SW 1271 (cell line): ENCODE results near the gene GLB1L.
"Not testable (repeated sequence)": the region's sequence is repeated elsewhere in the genome, so short reads cannot be mapped to it uniquely, and the experiment has no call there.

Experiments used
- DNase-seq, 2 experiments: peaks; one replicate each; lab custom pipeline; 2025; lab: John Stamatoyannopoulos, UW

The GLB1L gene

DNA sequence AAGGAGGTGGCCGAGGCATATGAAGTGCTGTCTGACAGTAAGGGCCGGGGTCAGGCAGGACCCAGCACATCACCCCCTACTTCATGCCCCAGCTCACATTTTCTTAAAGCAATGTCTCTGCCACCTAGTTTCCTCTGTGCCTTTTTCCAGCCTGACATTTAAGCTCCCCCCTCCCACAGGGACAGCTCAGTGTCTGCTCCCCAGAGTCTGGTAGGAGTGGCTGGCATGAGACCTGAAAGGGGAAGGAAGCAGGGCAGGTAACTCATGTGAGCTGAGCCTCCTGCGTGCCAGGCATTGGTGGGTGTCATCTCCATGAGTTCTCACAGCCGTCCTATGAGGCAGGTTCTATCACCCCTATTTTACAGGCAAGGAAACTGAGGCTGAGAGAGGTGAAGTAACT lies 35.4 kb upstream of the GLB1L start:
- no peak for DNase-seq

DNA sequence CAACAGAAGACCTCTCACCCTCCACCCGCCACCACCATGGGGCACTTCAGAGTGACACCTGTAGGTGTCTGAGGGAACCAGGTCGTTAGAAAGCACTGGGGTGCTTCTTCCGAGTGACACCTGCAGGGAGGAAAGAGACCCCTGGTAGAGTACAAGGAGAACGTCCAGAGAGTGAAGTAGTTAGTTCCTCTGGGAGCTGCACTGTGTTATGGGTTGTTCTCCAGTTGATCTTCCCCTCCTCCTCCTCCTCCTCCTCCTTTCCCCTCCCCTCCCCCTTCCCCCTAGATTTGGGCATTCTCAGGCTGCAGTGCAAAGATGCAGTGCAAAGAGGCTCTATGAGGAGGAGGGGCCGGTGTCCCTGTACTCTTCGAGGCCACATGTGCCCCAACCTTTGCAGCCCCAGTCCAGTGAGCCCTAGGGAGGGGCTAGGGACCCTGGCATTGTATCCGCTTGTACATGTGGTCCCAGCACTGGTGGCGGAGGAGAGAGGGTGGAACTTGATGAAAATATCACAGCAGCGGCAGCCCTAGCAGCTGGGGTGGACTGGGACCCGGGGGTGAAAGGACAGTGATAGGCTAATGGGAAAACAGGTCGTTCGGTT lies 34.8 kb upstream of the GLB1L start:
- no peak for DNase-seq

DNA sequence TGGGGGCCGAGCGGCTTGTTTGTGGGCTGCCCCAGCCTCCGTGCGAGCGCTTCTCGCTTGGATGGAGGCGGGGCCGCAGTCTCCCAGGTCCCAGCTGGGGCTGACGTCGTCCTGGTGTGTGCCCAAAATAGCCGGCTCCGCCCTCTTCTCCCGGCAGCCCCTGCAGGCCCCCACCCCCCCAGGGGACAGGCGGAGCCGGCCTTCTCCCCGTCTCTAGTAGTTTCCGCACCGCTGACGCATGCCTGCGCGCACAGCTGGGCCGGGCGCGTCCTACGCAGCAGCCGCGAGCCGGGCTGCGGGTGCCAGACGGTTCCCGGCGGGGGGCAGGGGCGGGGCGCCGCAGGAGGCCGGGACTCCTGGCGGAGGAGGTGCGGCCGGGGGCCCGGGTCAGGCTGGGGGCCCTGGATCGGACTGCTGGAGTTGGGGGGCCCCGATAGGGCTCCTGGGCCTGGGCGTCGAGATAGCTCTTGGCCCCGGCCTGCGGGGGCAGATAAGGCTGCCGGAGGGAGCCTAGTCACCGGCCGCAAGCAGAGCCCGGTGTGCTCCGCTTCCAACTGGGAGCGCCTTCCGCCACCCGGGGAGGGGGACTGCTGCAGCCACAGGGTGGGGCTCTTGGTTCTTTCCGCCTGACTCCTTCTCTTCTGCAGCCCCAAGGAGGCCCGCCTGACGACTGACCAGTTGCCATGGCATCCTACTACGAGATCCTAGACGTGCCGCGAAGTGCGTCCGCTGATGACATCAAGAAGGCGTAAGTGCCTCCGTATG lies 34.1 kb upstream of the GLB1L start, which contains the start of gene DNAJB2:
TSS of gene DNAJB2 (plus strand) at position 216 of the 765 bp plus-strand sequence. CDS start at position 684, 468 bp downstream.
- DNase-seq, result peak; percentile 86 to 94

DNA sequence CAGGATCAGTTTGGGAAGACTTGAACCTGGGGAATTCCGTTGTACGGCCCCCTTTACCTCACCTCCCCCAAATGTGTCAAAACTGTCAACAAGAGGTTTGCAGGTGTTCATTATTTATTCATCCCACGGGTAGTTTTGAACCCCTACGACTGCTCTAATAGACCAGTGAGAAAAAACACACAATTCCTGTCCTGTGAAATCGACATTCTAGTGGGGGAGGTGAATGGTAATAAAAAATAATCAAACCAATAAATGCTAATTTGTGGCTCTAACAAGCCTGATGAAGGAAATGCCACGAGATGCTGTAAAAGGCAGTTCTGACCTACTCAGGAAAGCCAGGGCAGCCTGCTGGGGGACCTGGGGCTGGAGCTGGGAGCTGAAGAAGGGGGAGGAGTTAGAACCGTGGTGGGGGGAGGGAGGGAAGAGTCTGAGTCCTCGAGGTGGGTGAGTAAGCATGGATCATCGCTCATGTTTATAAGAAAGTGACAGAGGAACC lies 33.5 kb upstream of the GLB1L start:
- DNase-seq, result no peak

DNA sequence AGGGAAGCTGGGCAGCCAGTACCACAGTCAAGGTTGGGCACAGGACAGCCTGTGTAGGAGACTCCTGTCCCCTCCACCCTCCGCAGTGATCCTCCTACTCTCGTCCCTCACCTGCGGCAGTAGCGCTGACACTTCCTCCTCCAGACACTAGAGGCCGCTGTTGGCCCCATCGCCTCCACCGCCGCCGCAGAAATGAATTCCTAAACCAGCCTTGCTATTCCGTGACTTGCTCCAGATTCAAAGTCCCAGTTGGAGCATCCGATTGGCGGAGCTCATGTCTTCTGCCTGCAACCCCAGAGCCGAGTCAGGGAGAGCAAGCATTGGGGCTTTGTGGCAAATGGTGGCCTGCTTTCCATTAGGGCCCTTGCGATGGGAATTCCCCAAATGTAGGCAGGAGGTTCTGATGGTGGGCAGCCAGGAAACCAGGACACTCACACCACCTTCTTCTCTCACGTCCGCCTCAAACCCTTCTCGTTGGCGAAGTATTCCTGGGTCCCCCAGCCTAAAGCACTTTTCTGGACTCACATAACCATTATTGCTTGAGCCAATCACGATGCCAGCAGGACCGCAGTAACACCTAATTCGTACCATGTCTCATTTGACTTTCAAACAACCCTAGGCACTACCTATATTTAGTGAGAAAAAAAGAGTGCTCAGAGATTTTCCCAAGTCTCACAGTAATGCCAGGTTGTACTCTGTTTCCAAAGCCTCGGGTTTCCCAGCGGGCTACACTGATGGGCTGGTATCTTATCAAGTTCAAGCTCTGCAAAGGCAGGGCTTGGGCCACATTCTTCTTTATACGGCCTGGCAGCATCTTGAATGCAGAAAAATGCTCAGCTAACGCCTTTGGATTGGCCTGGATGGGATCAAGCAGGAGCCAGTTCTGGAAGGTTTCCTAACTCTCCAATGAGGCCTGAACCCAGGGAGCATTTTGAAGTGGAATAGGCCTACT lies 32.7 kb upstream of the GLB1L start:
- DNase-seq, result peak; percentile 11 to 69

DNA sequence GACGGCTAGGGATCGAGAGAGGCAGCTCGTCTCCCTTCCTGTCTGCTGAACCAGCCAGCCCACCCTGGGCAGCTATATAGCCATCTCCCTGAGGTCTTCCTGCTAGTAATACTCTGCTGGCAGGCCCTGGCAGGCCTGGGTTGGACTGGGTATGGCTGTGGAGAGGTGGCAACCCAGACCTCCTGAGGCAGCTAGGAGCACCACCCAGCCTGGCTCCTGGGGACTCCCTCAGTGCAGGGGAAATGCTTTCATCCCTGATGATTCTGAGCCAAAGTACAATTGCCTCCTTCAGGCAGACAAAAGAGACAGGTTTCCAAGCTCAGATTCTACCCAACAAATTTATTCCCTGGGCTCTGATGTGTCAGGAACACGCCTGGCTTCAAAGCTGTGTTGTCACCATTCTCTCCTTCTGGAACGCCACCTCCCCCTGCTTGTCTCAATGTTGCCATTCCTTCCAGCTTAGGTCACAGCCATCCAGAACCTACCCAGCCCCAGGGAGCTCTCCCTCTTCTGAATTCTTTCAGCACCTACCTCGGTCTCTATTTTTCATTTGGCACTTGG lies 29.2 kb upstream of the GLB1L start:
- DNase-seq, result peak; percentile 33 to 80

DNA sequence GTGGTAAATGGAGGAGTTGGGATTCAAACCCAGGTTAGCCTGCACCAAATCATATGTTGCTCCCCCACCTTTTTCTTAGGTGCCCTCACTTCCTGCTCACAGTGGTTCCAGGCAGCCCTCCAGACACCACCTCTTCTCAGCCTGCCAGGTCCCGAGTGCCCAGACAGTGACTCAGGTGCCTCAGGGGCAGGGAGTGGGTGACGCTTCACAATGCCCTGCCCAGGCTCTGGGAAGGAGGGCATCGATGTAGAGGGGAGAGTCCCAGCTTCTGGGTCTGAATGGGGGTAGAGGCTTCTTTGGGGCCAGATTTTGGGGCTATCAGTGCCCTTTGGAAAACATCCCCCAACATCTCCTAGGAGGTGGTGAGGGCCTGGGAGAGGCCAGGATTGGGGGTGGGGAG lies 28.7 kb upstream of the GLB1L start:
- peak; percentile 58 to 66 for DNase-seq

DNA sequence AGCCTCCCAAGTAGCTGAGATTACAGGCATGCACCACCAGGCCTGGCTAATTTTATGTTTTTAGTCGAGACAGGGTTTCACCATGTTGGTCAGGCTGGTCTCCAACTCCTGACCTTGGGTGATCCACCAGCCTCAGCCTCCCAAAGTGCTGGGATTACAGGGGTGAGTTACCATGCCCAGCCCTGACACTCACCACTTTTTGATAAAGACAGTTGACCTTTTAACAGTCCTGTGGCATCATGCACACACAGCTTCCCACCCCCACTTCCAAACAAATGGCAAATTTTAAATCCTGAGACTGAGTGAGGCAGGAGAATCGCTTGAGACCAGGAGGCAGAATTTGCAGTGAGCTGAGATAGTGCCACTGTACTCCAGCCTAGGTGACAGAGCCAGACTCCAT lies 27.8 kb upstream of the GLB1L start:
- DNase-seq, result no peak

DNA sequence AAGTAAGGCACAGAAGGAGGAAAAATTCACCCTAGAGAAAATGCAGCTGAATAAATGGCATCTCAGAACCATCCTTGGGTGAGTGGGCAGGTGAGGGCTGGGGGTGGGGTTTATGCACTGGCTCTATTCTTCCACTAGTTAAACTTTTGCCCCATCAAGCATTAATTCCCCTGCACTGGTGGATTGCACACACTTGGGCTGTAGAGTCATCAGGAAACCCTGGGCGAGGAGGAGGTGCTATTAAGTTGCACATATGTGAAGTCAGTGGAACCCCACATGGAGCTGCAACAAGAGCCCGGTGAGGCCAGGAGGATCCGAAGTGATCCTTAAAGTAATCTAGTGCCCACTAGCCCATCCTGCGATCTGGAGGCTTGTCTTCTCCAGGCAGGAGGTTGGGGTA lies 27.1 kb upstream of the GLB1L start:
- no peak for DNase-seq

DNA sequence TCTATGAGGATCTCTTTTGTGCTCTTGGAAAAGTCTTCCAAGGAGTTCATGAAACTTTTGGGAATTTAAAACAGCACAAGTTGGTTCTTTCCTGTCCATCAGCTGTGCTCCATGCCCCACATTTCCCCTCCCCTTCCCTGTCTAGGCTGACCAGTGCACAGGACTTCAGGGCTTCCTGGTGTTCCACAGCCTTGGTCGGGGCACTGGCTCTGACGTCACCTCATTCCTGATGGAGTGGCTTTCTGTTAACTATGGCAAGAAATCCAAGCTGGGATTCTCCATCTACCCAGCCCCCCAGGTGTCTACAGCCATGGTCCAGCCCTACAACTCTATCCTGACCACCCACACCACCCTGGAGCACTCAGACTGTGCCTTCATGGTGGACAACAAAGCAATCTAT lies 25.8 kb upstream of the GLB1L start:
- DNase-seq, result no peak

DNA sequence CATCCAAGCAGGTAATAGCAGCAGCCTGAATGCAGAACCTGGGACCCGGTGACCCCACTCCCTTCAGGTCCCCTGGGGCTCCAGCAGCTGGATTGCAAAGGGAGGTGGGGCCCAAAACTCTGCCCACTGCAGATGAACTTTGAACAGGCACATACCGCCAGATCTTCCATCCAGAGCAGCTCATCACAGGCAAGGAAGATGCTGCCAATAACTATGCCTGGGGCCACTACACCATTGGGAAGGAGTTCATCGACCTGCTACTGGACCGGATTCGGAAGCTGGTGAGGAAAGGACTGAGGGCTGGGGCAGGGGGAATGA lies 24.8 kb upstream of the GLB1L start:
- no peak for DNase-seq

DNA sequence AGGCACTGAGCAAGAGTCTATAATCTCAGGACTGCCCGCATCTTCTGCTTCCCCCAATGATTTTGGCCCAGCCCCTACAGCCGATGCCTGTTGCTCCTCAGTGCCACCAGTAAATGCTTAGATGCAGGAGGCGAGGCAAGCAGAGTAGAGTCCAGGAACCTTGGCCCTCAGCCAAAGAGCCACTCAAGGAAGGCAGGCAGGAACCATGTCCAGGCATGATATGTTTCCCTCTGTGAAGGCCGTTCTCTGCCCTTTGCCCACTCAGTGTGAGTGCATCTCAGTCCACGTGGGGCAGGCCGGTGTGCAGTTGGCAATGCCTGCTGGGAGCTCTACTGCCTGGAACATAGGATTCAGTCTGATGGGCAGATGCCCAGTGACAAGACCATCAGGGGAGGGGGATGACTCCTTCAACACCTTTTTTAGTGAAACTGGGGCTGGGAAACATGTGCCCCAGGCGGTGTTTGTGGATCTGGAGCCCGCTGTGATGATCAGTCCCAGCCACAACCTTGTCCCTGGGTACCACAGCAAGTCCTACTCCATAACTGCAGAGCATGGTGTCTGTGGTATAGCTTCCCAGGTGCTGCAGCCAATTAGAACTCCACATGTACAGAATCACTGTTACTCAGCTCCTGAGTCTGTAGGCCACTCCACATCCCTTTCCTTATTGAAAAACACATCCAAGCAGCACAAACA lies 24.3 kb upstream of the GLB1L start:
- DNase-seq, result no peak

DNA sequence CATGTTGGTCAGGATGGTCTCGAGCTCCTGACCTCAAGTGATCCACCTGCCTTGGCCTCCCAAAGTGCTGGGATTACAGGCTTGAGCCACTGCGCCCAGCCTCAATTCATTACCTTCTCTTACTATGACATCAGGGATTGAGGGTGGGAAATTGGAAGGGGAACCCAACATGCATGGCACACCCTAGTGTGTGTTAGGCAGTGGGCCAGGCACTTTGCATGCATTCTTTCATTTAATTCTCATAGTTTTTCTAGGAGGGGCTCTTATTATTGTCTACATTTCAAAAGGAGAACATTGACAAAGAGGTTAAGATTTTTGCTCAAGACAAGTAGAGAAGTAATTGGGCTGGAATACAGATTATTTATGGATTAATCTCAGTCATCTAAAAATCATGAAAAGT lies 23.1 kb upstream of the GLB1L start:
- DNase-seq, result no peak

DNA sequence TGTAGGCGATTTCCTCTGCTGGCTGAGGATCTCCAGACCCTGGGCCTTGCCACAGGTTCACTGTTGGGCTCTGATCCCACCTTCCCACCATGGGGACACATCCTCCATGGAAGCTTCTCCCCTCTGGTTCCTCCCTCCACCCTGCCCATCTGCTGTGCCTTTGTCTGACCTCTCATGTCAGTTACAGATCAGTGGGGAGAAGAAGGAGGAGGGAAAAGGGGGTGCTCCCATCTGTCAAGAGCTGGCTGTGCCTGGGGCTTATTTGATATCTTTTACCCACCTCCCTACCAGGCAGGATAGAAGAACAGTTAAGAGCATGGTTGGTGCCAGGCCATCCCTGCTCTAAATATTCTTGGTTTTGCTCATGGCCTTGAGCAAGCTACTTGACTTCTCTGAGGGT lies 21.6 kb upstream of the GLB1L start:
- DNase-seq, result no peak

DNA sequence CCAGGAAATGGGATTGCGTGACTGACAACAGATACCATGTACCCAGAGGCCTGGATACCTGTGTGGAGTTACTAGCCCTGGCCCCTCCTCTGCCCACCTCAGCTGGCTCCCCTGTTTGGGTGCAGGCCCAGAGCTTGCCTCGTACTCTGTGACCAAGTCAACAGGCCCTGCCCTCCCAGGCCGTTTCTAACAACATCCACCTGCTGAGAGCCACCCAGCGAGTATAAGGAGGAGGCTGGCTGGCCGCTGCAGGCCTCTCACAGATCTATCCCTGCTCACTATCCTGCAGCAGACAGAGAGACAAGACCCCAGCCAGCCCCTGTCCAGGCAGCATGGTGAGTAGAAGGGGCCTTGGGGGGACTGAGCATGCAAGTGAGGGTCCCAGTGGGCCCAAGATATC lies 21.0 kb upstream of the GLB1L start:
- DNase-seq, result no peak

DNA sequence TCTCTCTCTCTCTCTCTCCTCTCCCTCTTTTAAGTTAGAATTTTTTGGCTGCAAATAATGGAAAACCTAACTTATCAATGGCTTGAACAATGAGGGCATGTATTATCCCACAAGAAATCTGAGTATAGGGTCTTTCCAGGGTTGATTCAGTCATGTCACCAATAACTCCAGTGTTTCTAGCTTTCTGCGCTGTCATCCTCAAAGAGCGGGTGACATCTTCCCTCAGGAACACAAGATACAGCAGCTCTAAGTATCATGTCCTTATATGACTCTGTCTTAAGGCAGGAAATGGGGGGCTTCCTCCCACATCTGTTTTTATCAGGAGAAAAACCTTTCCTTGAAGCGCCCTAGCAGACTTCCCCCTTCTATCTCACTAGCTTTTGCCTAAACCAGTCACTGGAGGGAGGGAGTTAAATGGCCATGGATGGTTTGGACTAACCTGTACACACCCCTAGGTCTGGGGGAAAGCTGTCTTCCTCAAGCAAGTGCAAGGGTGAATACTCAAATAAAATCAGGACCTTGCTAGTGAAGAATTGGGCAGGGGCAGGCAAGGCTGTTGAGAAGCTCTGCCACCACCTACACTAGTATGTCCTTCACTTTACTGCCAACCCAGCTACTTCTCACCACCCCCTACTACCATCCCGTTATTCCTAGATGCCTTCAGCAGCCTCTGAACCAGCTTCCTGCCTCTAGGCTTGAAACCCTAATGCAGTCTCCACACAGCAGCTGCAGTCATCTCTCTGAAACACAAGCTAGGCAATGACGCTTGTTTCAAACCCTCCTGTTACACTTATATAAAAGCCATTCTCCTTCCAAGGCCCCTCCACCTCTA lies 16.0 kb upstream of the GLB1L start:
- DNase-seq, result no peak

DNA sequence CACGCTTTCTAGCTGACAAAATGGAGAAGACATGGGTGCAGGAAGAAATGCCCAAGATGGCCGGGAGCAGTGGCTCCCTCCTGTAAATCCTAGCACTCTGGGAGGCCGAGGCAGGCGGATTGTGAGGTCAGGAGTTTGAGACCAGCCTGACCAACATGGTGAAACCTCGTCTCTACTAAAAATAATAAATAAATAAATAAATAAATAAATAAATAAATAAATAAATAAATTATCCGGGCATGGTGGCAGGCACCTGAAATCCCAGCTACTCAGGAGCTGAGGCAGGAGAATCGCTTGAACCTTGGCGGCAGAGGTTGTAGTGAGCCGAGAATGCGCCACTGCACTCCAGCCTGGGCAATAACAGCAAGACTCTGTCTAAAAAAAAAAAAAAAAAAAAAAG lies 13.7 kb upstream of the GLB1L start:
- not testable (repeated sequence) for DNase-seq

DNA sequence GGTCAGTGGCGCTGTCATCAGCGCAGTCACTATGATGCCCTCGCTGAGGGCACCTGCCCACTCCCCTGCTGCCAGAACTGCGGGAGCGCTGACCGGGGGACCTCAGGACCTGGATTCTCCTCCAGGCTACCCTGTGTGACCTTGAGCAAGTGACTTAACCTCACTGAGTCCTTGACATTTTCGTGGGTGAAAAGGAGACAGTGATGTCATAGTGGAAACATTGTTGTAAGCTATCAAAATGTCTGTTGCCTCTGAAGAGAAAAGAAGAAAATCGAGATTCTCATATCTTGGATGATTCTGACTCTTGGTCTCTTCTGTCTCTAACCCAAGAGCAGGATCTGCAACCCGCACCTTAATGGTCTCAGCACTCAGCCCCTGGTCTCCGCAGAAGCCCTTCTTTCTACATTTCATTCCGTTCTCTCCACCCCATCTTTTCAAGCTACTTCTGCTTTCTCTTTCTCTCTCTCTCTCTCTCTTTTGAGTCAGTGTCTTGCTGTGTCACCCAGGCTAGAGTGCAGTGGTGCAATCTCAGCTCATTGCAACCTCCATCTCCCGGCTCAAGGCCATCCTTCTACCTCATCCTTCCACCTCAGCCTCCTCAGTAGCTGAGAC lies 9.5 kb upstream of the GLB1L start:
- no peak for DNase-seq

DNA sequence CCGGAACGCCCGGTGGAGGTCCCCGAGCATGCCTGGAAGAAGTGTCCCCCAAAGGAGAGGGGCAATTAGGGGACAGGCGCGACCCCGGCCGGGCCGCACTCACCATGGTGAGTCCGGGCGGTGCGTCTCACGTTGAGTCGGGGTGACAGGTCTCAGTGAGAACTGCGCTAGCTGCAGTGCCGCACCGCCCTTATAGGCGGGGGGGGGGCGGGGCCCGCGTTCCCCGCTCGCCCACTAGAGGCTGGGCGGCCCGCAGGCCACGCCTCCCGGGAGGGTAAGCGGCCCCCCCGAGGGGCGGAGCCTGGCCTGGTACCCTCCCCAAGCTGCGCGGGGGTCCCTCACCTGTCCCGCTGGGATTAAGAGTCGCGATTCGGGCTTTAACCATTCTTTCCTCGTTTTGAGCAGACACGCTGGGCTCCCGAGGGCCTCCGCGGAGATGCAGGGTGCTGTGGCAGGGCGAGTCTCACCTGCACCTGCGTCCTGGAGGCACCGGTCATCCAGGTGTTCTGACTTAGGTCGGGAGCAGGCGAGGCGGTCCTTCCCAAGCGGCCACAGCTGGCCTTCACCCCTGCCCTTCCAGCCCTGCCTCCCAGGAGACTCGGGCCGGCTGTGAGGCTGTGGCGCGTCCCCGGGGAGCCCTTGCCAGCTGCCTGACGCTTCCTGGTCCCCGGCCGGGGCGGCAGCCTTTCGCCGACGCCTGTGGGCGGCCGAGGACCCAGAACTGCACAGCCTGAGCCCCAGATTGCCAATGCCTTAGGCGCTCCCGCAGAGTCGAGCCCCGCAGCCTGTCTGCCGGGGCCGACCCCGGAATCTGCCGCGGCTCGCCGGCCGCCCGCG lies 8.7 kb upstream of the GLB1L start, which contains the start of gene TUBA4A:
TSS of gene TUBA4A (minus strand) at position 166 of the 837 bp plus-strand sequence. CDS start at position 106, 60 bp downstream.
- DNase-seq, result peak; percentile 11 to 59
